AML-193 (cell line): ENCODE results near the gene SFXN3.

ENCODE experiments used
- DNase-seq, 2 experiments: peaks; one replicate each; lab custom pipeline; 2025; lab: John Stamatoyannopoulos, UW

SFXN3 gene

DNA sequence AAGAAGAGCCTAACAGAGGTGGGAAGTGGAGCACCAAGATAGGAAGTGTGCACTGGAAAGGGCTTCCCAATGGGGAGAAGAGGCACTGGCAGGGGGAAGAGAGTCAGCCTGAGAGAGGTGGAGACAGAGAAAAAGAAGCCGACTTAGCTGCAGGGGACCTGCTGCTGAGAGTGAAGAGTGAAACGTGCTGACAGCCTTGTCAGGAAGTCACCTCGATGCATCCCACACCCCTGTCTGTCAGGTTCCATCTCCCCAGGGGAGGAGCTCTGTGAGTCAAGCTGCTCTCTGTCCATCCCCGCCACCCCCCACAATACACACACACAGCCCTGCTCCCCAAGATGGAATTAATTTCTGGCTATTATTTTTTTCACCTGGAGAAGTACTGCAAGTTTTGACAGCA is 44.7 kb downstream of the SFXN3 start:
- no peak for DNase-seq

DNA sequence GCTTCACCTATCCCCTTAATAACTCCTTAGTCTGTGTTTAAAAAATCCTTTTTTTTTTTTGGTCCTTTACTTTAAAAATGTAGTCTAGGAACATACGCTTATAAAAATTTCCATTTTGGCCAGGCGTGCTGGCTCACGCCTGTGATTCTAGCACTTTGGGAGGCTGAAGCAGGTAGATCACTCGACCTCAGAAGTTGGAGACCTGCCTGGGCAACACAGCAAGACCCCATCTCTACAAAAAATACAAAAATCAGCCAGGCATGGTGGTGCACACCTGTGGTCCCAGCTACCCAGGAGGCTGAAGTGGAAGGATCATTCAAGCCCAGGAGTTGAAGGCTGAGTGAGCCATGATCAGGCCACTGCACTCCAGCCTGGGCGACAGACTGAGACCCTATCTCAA is 45.6 kb downstream of the SFXN3 start:
- DNase-seq: no peak

DNA sequence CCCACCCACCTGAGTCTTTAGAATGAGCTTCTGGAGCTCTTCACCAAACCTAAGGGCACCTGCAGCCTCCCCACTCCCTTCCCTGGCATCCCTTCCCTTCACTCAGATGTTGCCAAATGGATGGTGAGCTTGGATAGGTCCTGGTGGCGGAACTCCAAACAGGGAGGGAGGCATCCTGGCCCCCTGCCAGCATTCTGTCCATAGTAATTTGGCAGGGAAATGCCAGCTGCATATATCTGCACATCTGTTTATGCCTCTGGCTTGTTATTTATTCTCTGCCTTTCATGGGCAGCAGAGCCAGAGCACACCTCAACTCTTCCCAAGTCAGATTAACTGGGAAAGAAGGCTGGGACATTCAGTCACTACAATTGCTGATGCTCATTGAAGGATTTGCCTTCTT is 48.8 kb downstream of the SFXN3 start:
- no peak for DNase-seq

DNA sequence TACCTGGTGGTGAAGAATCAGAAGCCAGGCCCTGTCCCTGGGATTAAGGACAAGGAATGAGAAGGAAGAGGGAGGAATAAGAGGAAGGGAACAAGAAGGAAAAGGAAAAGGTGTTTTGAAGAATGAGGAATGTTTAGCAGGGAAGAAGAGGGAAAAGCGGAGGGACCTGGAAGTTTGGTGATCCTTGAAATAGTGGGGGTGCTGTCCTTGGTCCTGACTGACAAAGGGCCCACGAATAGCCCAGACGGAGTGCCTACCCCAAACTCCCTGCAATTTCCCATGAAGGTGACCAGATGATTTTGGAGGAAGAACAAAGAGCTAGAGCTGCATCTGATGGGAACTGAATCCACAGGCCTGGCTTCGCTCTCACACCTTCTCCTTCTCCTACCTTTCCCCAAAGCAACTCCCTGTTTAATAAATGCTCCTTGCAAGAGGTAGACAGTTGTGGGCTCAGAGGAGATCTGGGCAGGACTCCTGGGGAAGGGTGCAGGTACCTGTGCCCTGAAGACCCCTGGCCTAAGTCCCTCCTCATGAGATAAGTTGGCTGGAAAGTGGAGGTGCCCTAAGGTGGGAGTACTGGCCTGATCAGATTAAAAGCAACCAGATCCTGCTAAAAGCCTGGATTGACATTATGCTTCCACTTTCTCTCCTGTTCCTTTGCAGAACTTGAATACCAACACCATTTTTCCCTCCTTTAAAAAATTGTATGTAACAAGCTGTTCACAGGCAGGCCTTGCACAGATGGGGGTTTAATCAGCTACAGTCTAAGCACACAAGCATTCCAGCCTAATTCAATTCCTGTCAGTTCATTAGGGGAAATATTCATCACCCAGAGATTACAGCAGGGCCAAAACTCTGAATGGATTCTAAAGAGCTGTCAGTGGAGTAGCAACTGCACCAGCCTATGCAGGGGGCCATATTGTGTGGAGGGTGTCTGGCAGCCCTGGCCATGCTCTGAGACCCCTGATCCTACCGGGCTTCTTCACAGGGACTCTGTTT is 50.2 kb downstream of the SFXN3 start:
- no peak for DNase-seq

DNA sequence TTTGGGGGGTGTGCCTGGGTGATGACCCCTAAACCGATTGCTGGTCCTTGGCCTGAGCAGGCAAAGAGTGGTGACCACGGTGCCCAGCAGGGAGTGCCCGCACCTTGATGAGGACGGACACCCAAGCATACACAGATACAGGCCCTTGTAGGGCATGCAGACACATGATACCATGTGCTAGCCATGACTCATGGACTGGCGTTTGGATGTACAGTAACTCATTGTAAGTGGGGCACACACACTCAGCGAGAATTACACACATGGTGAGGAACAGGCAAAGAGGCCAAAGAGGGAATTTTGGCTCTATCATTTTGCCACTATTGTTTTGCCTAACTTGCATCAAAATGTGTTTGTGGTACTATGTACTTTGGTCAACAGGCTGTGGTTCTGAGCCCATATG is 54.8 kb downstream of the SFXN3 start:
- DNase-seq: no peak

DNA sequence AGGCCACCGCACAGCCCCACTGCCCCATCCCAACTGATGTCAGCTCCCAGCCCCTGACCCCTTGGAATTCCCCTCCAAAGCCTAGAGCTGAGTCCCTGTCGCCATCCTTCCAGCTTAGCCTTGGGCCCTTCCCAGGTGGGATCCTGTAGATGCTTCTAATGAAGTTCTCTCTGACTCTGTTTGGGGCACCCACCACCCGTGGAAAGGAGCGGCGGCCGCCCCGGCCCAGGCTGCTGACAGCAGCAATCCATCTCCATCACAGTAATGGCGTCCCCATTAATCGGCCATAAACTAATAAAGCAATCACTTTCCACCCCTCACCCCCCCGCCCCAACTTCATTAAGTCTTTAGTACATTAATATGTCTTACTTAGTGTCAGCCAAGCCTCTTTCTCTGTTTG is 56.3 kb downstream of the SFXN3 start:
- no peak for DNase-seq

DNA sequence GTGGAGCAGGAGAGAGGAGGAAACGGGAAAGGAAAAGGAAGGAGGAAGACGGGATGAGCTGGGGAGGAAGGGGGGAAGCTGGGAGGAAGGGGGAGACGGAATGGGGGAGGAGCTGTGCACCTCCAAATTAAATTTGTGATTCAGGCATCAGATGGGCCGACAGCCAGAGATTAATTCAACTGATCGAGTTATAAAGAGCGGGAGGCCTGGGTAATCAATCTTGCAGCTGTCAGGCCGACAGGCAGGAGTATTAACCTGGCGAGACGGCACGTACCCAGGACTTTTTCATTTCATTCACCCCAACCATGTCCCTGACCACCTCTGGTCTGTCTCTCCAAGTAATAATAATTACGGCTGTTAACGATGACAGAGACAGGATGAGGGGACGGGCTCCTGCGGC is 56.9 kb downstream of the SFXN3 start:
- DNase-seq: no peak

DNA sequence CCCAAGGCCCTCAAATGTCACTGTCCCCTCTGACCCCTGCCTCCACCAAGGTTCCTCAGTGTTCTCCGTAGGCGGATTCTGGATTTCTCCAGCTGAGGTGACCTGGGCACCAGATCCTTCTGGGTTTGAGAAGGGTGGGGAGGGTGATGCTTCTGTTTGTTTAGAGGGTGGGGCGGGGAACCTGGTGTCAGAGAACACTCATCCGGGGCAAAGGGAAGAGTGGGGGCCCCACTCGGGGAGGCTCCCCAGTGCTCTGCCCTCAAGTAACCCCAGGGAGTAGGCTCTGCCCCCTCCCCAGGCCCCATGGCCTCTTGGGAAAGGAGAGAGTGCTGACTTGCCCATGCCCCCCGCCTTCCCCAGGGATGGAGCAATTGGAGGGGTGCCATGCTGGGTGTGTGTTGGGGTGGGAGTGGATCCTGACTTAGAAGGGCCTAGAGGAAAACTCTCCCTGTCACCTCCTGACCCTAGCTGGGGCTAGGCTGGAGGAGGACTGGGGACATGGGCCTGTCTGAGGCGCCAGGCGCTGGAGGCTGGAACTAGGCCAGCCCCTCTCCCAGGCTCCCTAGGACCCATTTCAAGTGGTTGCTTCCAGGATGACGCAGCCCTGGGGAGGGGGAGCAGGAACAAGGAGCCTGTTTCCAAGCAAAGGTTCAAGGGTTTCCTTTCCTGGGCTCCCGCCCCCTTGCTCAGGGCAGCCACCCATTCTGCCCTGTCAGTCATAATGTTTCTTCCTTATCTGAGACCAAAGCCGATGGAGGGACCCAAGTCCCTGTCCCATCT is 58.7 kb downstream of the SFXN3 start:
- DNase-seq: no peak

DNA sequence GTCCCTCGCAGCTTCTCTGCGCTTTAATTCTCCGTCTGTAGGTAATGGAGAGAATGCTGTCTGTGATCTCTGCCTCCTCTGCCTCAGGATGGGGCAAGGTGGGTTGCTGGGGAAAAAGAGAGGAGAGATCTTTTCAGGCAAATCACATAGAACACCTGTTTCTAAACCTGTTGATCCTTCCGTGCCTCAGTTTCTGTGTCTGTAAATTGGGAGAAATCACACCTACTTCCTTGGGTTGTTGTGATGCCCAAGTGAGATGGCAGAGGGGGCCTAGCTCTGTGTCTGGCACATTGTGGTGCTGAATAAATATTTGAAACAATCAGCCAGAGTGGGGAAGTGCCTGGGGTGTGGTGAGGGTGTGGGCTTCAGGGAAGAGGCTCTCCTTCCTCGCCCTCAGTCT is 59.6 kb downstream of the SFXN3 start:
- no peak for DNase-seq
